K562 (cell line): ENCODE results near the gene DCTN5. TPM values are rescaled to one million over a fixed set of nuclear protein-coding genes. Genes with fewer than 3 reads are reported as not detected.

Experiments
- EZH2 ChIP-seq: IDR thresholded peaks from 2 replicates; pipeline ENCODE4 v1.6.1; 2012; ENCODE audit warnings: low read depth, mild to moderate bottlenecking, inconsistent platforms, low read length, borderline replicate concordance
- FOXM1 ChIP-seq, 2 experiments: fragments of 450-650 bp in 1 of 2; sonication (generic) in 1 of 2; formaldehyde crosslinking in 1 of 2; IDR thresholded peaks; 2 replicates each; pipeline versions ENCODE4 v1.6.1 to v1.9.0; 2017 to 2022; ENCODE audit warnings: low read depth in 2 of 2, mild to moderate bottlenecking in 2 of 2, missing genetic modification reagents in 1 of 2, moderate library complexity in 1 of 2
- NFRKB ChIP-seq: fragments of 450-650 bp; IDR thresholded peaks from 2 replicates; pipeline ENCODE4 v1.6.1; 2016; ENCODE audit warnings: low read depth
- PHF20 ChIP-seq: fragments of 450-650 bp; IDR thresholded peaks from 2 replicates; pipeline ENCODE4 v1.6.1; 2018; ENCODE audit not compliant: partially characterized antibody
- TGIF2 ChIP-seq: sonication (generic); formaldehyde crosslinking; IDR thresholded peaks from 2 replicates; pipeline ENCODE4 v1.8.1; 2022; ENCODE audit warnings: mild to moderate bottlenecking, missing genetic modification reagents, moderate library complexity
- YY1 ChIP-seq, 3 experiments: IDR thresholded peaks; 2 replicates each; pipeline ENCODE4 v1.6.1; 2011; ENCODE audit warnings: low read length in 2 of 3, mild to moderate bottlenecking in 2 of 3, moderate library complexity in 2 of 3, borderline replicate concordance in 1 of 3, control low read depth in 1 of 3, low read depth in 1 of 3; ENCODE audit not compliant: insufficient read depth in 3 of 3, insufficient replicate concordance in 2 of 3, control insufficient read depth in 1 of 3, insufficient read length in 1 of 3; ENCODE audit errors: extremely low read depth in 1 of 3
- ZNF384 ChIP-seq: IDR thresholded peaks from 2 replicates; pipeline ENCODE4 v1.6.1; 2012; ENCODE audit warnings: low read depth, low read length, improper control_type of control experiment
- ZNF507 ChIP-seq: conservative IDR thresholded peaks from 2 replicates; pipeline ENCODE4 v1.6.1; 2017; ENCODE audit warnings: missing genetic modification characterization, missing compliant biosample characterization
- polyA plus RNA-seq, 8 experiments: library from polyadenylated mRNA; depleted of rRNA in 4 of 8; stranded (reverse) in 5 of 8; unstranded in 3 of 8; fragments of >200 nt; fragmentation: Nextera tagmentation in 2 of 8; fragmentation: Illumina TruSeq in 1 of 8; extraction: Ambion mirVana in 2 of 8; extraction: Trizol in 1 of 8; gene quantifications; 2 replicates each; pipeline versions ENCODE4 v1.2.1 to v1.2.3, GENCODE V29; 2011 to 2014; ENCODE audit warnings: inconsistent platforms in 1 of 8, missing spikeins in 1 of 8
- total RNA-seq, 7 experiments: library from RNA; depleted of rRNA in 6 of 7; stranded (reverse); fragments of >200 nt in 6 of 7; fragmentation: Illumina TruSeq in 2 of 7; extraction: Trizol in 2 of 7; gene quantifications; 2 replicates each; pipeline versions ENCODE4 v1.2.1 to v1.2.3, GENCODE V29; 2011 to 2021; ENCODE audit warnings: low replicate concordance in 1 of 7
- TF ChIP-seq, protein P1 (sequence below), 2 experiments: fragments of 450-650 bp in 1 of 2; IDR thresholded peaks; 2 replicates each; pipeline ENCODE4 v1.6.1; 2011 to 2017; ENCODE audit warnings: low read depth in 2 of 2, antibody characterized with exemption in 1 of 2, borderline replicate concordance in 1 of 2, low read length in 1 of 2, mild to moderate bottlenecking in 1 of 2, mixed read lengths in 1 of 2; ENCODE audit not compliant: control insufficient read depth in 1 of 2
- TF ChIP-seq, protein P2 (sequence below): fragments of 450-650 bp; IDR thresholded peaks from 2 replicates; pipeline ENCODE4 v1.6.1; 2018; ENCODE audit warnings: mild to moderate bottlenecking, low read depth; ENCODE audit not compliant: partially characterized antibody
- TF ChIP-seq, protein P3 (sequence below): fragments of 250-450 bp; sonication (Bioruptor Pico); IDR thresholded peaks from 2 replicates; pipeline ENCODE4 v1.5.1; 2021; ENCODE audit warnings: mild to moderate bottlenecking
- TF ChIP-seq, protein P4 (sequence below): sonication (generic); formaldehyde crosslinking; IDR thresholded peaks from 2 replicates; pipeline ENCODE4 v1.8.1; 2023; ENCODE audit warnings: mild to moderate bottlenecking, missing genetic modification reagents, moderate library complexity
- TF ChIP-seq, protein P5 (sequence below): fragments of 250-450 bp; sonication (Bioruptor Pico); IDR thresholded peaks from 2 replicates; pipeline ENCODE4 v1.5.0; 2020; ENCODE audit warnings: mild to moderate bottlenecking, borderline replicate concordance

DCTN5 gene
- total and polyA plus RNA-seq, 9 of the 15 experiments (the other 6 are each of a cell fraction or from before 2014, with no cell fraction given), result 35.8 to 149 (median 75.9) TPM

DNA sequence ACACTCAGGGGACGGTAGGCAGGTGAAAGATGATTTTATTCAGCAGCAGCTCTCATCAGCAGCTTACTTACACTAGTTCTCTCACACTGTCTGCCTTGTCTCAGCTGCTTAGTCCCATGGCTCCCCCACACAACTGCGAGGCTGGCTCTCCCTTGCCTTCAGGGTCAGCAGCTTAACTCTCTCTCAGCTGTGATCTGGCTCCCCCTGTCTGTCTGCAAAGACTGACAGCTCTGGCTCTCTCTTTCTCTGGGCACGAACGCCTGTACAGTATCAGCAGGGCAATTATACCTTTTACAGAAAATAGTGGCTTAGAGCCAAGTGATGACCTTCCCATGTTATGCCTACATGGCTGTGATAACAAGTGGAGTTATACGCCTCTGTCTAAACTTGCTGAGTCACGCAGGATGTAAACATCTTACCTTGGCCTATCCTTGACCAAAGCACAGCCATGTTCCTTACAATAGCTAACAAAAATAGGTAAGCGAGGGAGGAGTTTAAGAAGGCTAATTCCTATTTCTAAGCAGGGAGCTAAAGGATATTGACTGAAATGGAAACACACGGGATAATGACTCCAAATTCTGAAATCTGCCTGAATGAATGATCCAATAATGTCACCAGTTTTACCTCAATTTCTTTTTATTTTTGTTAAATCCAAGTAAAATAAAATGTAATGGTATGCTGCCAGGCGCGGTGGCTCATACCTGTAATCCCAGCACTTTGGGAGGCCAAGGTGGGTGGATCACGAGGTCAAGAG, 44.1 kb upstream of the DCTN5 start (continued):
- TF ChIP-seq, protein P1, sequence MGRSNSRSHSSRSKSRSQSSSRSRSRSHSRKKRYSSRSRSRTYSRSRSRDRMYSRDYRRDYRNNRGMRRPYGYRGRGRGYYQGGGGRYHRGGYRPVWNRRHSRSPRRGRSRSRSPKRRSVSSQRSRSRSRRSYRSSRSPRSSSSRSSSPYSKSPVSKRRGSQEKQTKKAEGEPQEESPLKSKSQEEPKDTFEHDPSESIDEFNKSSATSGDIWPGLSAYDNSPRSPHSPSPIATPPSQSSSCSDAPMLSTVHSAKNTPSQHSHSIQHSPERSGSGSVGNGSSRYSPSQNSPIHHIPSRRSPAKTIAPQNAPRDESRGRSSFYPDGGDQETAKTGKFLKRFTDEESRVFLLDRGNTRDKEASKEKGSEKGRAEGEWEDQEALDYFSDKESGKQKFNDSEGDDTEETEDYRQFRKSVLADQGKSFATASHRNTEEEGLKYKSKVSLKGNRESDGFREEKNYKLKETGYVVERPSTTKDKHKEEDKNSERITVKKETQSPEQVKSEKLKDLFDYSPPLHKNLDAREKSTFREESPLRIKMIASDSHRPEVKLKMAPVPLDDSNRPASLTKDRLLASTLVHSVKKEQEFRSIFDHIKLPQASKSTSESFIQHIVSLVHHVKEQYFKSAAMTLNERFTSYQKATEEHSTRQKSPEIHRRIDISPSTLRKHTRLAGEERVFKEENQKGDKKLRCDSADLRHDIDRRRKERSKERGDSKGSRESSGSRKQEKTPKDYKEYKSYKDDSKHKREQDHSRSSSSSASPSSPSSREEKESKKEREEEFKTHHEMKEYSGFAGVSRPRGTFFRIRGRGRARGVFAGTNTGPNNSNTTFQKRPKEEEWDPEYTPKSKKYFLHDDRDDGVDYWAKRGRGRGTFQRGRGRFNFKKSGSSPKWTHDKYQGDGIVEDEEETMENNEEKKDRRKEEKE (IDR thresholded peaks at IDR 0.05; ENCODE audit: borderline replicate concordance in 1 of 2, control insufficient read depth in 1 of 2, low read depth in 2 of 2, low read length in 1 of 2), result no peak
- TF ChIP-seq, protein P2, sequence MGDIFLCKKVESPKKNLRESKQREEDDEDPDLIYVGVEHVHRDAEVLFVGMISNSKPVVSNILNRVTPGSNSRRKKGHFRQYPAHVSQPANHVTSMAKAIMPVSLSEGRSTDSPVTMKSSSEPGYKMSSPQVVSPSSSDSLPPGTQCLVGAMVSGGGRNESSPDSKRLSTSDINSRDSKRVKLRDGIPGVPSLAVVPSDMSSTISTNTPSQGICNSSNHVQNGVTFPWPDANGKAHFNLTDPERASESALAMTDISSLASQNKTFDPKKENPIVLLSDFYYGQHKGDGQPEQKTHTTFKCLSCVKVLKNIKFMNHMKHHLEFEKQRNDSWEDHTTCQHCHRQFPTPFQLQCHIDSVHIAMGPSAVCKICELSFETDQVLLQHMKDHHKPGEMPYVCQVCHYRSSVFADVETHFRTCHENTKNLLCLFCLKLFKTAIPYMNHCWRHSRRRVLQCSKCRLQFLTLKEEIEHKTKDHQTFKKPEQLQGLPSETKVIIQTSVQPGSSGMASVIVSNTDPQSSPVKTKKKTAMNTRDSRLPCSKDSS, result no peak
- TF ChIP-seq, protein P3, sequence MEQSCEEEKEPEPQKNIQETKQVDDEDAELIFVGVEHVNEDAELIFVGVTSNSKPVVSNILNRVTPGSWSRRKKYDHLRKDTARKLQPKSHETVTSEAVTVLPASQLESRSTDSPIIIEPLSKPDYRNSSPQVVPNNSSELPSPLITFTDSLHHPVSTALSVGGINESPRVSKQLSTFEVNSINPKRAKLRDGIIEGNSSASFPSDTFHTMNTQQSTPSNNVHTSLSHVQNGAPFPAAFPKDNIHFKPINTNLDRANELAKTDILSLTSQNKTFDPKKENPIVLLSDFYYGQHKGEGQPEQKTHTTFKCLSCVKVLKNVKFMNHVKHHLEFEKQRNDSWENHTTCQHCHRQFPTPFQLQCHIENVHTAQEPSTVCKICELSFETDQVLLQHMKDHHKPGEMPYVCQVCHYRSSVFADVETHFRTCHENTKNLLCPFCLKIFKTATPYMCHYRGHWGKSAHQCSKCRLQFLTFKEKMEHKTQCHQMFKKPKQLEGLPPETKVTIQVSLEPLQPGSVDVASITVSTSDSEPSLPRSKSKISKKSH (CRISPR knock-in tag), result 0 out of 2 replicates have a peak, but pooled peaks have one; percentile 65
- TF ChIP-seq TGIF2 (no peak), ZNF384 (no peak), FOXM1 (IDR thresholded peaks at IDR 0.05; ENCODE audit: low read depth) (peak; percentile 20; the same call in 1 of the 2 replicates), FOXM1 (CRISPR knock-in tag; IDR thresholded peaks at IDR 0.05; ENCODE audit: low read depth) (no peak), PHF20 (no peak), ZNF507 (tag) (peak; percentile 70), NFRKB (0 out of 2 replicates have a peak, but pooled peaks have one; percentile 55), EZH2 (no peak), YY1 (IDR thresholded peaks at IDR 0.05; ENCODE audit: borderline replicate concordance in 1 of 3, control insufficient read depth in 1 of 3, extremely low read depth in 1 of 3, insufficient read depth in 3 of 3, insufficient read length in 1 of 3, insufficient replicate concordance in 2 of 3, low read depth in 1 of 3, low read length in 2 of 3) (peak in 2 of 3 experiments; percentile 18 to 76)
- TF ChIP-seq, protein P4, sequence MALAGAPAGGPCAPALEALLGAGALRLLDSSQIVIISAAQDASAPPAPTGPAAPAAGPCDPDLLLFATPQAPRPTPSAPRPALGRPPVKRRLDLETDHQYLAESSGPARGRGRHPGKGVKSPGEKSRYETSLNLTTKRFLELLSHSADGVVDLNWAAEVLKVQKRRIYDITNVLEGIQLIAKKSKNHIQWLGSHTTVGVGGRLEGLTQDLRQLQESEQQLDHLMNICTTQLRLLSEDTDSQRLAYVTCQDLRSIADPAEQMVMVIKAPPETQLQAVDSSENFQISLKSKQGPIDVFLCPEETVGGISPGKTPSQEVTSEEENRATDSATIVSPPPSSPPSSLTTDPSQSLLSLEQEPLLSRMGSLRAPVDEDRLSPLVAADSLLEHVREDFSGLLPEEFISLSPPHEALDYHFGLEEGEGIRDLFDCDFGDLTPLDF, result no peak
- TF ChIP-seq, protein P5, sequence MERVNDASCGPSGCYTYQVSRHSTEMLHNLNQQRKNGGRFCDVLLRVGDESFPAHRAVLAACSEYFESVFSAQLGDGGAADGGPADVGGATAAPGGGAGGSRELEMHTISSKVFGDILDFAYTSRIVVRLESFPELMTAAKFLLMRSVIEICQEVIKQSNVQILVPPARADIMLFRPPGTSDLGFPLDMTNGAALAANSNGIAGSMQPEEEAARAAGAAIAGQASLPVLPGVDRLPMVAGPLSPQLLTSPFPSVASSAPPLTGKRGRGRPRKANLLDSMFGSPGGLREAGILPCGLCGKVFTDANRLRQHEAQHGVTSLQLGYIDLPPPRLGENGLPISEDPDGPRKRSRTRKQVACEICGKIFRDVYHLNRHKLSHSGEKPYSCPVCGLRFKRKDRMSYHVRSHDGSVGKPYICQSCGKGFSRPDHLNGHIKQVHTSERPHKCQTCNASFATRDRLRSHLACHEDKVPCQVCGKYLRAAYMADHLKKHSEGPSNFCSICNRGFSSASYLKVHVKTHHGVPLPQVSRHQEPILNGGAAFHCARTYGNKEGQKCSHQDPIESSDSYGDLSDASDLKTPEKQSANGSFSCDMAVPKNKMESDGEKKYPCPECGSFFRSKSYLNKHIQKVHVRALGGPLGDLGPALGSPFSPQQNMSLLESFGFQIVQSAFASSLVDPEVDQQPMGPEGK (CRISPR knock-in tag), result peak; percentile 97
